Loucy (cell line): Measurements from ENCODE around the gene SLC29A2.

ENCODE experiments used
- H2AFZ ChIP-seq: fragments of 200-600 bp; sonication (generic); 2 replicates; pipeline ENCODE4 v1.6.0; 2016; ENCODE audit warnings: antibody characterized with exemption, mild to moderate bottlenecking, low read length, moderate library complexity
- H3F3A ChIP-seq: fragments of 200-600 bp; 2 replicates; pipeline ENCODE4 v1.6.0; 2016; ENCODE audit warnings: antibody characterized with exemption, low read depth, mild to moderate bottlenecking
- H3K27me3 ChIP-seq: fragments of 200-600 bp; sonication (generic); 2 replicates; pipeline ENCODE4 v1.6.1; 2014; ENCODE audit warnings: low read length, mild to moderate bottlenecking; ENCODE audit not compliant: insufficient read depth, poor library complexity, severe bottlenecking
- H3K36me3 ChIP-seq: fragments of 200-600 bp; sonication (generic); 2 replicates; pipeline ENCODE4 v1.6.1; 2016; ENCODE audit warnings: low read length; ENCODE audit not compliant: insufficient read depth
- H3K4me1 ChIP-seq: fragments of 200-600 bp; sonication (generic); 2 replicates; pipeline ENCODE4 v1.5.1; 2014; ENCODE audit warnings: low read length, mild to moderate bottlenecking; ENCODE audit not compliant: insufficient read depth, poor library complexity, severe bottlenecking
- H3K4me2 ChIP-seq: fragments of 200-600 bp; sonication (generic); 2 replicates; pipeline ENCODE4 v1.6.0; 2014; ENCODE audit warnings: antibody characterized with exemption, low read length, low read depth, mild to moderate bottlenecking; ENCODE audit not compliant: poor library complexity, severe bottlenecking
- H3K4me3 ChIP-seq: fragments of 200-600 bp; sonication (generic); 2 replicates; pipeline ENCODE4 v1.5.1; 2014; ENCODE audit warnings: low read length, mild to moderate bottlenecking, mixed read lengths; ENCODE audit not compliant: poor library complexity, severe bottlenecking
- H3K79me2 ChIP-seq: fragments of 200-600 bp; sonication (generic); 2 replicates; pipeline ENCODE4 v1.6.1; 2014; ENCODE audit warnings: low read length; ENCODE audit not compliant: insufficient read depth
- H3K9ac ChIP-seq: fragments of 200-600 bp; sonication (generic); 2 replicates; pipeline ENCODE4 v1.6.0; 2014; ENCODE audit warnings: mild to moderate bottlenecking, low read depth, low read length, moderate library complexity; ENCODE audit not compliant: poor library complexity, severe bottlenecking
- H3K9me2 ChIP-seq: fragments of 200-600 bp; sonication (generic); replicated peaks from 2 replicates; pipeline ENCODE4 v1.6.1; 2016; ENCODE audit warnings: low read depth, low read length, mixed read lengths
- H3K9me3 ChIP-seq: fragments of 200-600 bp; sonication (generic); 2 replicates; pipeline ENCODE4 v1.6.1; 2014; ENCODE audit warnings: mild to moderate bottlenecking, antibody characterized with exemption, low read length, low read depth; ENCODE audit not compliant: insufficient read depth
- H4K20me1 ChIP-seq: fragments of 200-600 bp; sonication (generic); 2 replicates; pipeline ENCODE4 v1.6.0; 2014; ENCODE audit warnings: antibody characterized with exemption, low read length, mild to moderate bottlenecking; ENCODE audit not compliant: insufficient read depth, poor library complexity, severe bottlenecking
- EZH2phosphoT487 ChIP-seq: fragments of 200-600 bp; IDR thresholded peaks from 2 replicates; pipeline ENCODE4 v1.6.1; 2018; ENCODE audit warnings: antibody characterized with exemption, mild to moderate bottlenecking, moderate library complexity, borderline replicate concordance
- TF ChIP-seq, protein P1 (sequence below): fragments of 200-600 bp; sonication (generic); conservative IDR thresholded peaks from 2 replicates; pipeline ENCODE4 v1.5.1; 2014; ENCODE audit warnings: mild to moderate bottlenecking, antibody characterized with exemption, low read length

SLC29A2 gene

DNA sequence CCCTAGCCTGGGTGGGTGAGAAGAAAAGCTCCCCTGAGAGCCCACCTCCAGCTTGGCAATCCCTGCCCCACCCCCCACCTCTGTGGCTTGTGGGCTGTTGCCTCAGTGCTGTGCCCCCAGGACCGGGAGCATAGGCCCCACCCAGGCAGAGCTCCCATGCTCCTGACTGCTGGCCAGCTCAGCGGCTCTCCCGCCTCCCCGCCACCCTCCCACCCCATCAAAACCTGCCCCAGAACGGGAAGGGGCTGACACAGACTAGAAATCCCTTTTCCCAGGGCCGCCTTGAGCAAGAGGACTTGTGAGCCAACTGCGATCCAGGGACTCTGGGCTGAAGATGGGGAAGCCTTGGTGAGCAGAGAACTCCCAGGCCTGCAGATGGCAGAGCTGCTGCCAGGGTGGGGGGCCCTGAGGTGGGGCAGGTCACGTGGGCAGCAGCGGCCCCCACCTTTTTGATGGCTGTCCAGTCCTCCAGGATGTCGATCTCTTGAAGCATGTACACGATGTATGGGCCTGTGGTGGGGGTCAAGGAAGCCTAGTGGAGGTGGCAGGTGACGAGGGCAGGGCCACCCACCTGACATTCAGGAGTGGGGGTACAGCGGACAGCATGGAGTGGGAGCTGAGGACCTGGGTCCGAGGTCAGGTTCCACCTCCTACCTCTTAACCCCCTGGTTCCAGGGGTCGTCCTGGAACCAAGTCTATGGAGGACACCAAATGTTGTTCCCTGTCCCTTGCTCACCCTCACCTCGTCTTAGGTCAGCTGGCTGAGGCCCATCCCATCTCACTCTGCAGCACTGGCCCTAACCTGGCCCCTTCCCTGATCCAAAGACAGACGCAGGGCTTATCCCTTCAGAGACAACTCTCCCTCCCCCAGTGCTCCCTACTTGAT, 33.0 kb downstream of the SLC29A2 start:
- no peak overlapping the region for H3K9ac ChIP-seq
- H3K4me2 ChIP-seq: no peak overlapping the region
- H3K4me1 ChIP-seq: peaks cover 8% of the 10 kb centered on the region
- no peaks in the 10 kb centered on the region for H3F3A ChIP-seq
- no peaks in the 10 kb centered on the region for H3K9me3 ChIP-seq
- peaks cover 15% of the 10 kb centered on the region; the same call in 1 of the 2 replicates for H3K36me3 ChIP-seq
- peaks cover 8% of the 10 kb centered on the region; the same call in 1 of the 2 replicates for H3K79me2 ChIP-seq
- H3K27me3 ChIP-seq: no peaks in the 10 kb centered on the region
- TF ChIP-seq, protein P1, sequence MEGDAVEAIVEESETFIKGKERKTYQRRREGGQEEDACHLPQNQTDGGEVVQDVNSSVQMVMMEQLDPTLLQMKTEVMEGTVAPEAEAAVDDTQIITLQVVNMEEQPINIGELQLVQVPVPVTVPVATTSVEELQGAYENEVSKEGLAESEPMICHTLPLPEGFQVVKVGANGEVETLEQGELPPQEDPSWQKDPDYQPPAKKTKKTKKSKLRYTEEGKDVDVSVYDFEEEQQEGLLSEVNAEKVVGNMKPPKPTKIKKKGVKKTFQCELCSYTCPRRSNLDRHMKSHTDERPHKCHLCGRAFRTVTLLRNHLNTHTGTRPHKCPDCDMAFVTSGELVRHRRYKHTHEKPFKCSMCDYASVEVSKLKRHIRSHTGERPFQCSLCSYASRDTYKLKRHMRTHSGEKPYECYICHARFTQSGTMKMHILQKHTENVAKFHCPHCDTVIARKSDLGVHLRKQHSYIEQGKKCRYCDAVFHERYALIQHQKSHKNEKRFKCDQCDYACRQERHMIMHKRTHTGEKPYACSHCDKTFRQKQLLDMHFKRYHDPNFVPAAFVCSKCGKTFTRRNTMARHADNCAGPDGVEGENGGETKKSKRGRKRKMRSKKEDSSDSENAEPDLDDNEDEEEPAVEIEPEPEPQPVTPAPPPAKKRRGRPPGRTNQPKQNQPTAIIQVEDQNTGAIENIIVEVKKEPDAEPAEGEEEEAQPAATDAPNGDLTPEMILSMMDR: no peak
- TF ChIP-seq EZH2phosphoT487: no peak
- no peaks in the 10 kb centered on the region for H3K9me2 ChIP-seq
- no peaks in the 10 kb centered on the region for H4K20me1 ChIP-seq
- H2AFZ ChIP-seq: no peak overlapping the region
- H3K4me3 ChIP-seq: no peak overlapping the region

GRCh38 chr11:66337103-66337899, 34.3 kb downstream of the SLC29A2 start:
- H3K4me3 ChIP-seq: no peak overlapping the region
- no peak overlapping the region for H2AFZ ChIP-seq
- H3F3A ChIP-seq: no peaks in the 10 kb centered on the region
- no peaks in the 10 kb centered on the region for H3K9me2 ChIP-seq
- H3K79me2 ChIP-seq: no peaks in the 10 kb centered on the region
- peaks cover 8% of the 10 kb centered on the region for H3K4me1 ChIP-seq
- H3K9me3 ChIP-seq: no peaks in the 10 kb centered on the region
- peaks cover 15% of the 10 kb centered on the region; the same call in 1 of the 2 replicates for H3K36me3 ChIP-seq
- no peaks in the 10 kb centered on the region for H4K20me1 ChIP-seq
- no peak for TF ChIP-seq EZH2phosphoT487
- TF ChIP-seq, protein P1: no peak
- H3K9ac ChIP-seq: peak overlapping the region; percentile 43
- peak overlapping the region; percentile 54 for H3K4me2 ChIP-seq
- no peaks in the 10 kb centered on the region for H3K27me3 ChIP-seq

DNA sequence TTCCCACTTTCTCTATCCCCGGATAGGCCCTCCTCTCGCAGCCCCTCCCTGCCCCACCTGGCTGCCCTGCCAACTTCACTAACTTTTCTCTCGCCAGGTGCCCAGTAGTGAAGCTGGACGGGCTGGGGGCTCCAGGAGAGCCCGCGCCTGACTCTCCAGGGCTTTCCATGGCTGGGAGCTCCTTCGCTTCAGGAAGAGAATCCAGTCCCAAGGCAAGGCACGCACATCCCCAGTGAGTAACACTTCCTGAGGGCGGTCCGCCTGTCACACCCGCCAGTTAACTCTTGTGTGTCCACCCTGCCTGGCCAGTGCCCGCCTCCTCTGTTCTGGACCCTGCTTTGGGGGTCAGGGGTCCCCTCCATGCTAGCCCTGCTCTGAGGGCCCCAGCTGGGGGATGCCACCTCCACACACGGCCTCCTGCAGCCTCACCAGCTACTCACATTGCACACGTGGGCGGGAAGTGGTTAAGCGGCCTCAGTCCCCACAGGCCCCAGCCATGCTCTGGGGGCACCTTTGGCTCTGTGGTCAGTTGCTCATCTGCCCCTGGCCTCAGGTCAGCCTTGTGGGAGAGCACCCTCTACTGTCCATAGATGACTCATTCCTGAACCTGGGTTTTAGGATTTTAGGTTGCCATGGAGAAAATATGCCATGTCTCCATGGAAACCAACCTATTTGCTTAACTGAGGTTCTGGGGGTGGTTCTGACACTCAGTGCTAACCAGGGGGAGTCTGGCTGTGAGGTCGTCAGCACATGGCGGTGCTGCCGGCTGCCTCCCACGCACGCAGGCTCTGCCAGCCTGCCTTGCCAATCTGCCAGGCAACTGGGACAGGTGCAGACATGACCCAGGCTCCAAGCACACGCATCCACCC, 35.1 kb downstream of the SLC29A2 start, which contains the start of gene RIN1:
RIN1 (minus strand) TSS at position 201 of the 869 bp plus-strand sequence; CDS start at position 169, 32 bp downstream.
- peak within 1 kb of the TSS; percentile 35 for H3K4me3 ChIP-seq
- H3K9me3 ChIP-seq: no peaks in the 10 kb centered on the region
- no peaks in the 10 kb centered on the region for H4K20me1 ChIP-seq
- TF ChIP-seq EZH2phosphoT487: no peak
- TF ChIP-seq, protein P1: peak; percentile 40
- no peak within 1 kb of the TSS for H2AFZ ChIP-seq
- no peaks in the 10 kb centered on the region for H3K79me2 ChIP-seq
- H3K9ac ChIP-seq: peak within 1 kb of the TSS; percentile 43
- H3K36me3 ChIP-seq: peaks cover 15% of the 10 kb centered on the region; the same call in 1 of the 2 replicates
- no peaks in the 10 kb centered on the region for H3F3A ChIP-seq
- H3K9me2 ChIP-seq: no peaks in the 10 kb centered on the region
- H3K27me3 ChIP-seq: no peaks in the 10 kb centered on the region
- H3K4me1 ChIP-seq: peaks cover 8% of the 10 kb centered on the region
- peak within 1 kb of the TSS; percentile 54 for H3K4me2 ChIP-seq
